Tibial nerve (tissue), 3 donors: ENCODE results near the gene IL20.

Source experiments
- POLR2A ChIP-seq, 2 donors: fragments of 450-650 bp; IDR thresholded peaks; one replicate each; pipeline ENCODE4 v1.6.1; 2017; ENCODE audit warnings: antibody characterized with exemption in 2 of 2, mild to moderate bottlenecking in 2 of 2, moderate library complexity in 2 of 2
- TF ChIP-seq, protein P1 (sequence below), 5 experiments: fragments of 200-600 bp in 3 of 5; fragments of 450-650 bp in 2 of 5; sonication (generic) in 3 of 5; IDR thresholded peaks; one replicate each; pipeline ENCODE4 v1.5.1; 2016 to 2019; ENCODE audit warnings: antibody characterized with exemption in 5 of 5, mild to moderate bottlenecking in 3 of 5, moderate library complexity in 2 of 5

DNA sequence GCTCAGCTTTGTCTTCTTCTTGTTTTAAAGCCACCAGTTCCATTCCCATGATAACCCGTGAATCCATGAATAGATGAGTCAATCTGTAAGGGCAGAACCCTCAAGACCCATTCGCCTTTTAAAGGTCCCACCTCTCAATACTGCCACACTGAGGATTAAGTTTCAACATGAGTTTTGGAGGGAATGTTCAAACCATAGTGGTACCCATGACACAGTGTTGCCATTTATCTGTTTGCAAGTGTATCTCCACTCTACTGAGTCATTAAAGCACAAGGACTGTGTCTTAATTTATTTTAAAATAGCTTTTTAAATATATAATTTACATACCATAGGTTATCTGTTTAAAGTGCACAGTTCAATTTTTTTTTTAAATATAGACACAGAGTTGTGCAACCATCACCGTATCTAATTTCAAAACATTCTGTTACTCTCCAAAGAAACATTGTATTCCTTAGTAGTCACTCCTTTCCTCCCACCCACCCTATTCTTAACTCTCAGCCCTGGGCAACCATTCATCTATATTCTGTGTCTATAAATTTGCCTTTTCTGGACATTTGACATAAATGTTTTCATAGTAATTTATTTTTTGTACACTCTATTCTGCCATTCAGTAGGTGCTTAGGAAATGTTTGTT lies 27.0 kb downstream of the IL20 start:
- TF ChIP-seq, protein P1, sequence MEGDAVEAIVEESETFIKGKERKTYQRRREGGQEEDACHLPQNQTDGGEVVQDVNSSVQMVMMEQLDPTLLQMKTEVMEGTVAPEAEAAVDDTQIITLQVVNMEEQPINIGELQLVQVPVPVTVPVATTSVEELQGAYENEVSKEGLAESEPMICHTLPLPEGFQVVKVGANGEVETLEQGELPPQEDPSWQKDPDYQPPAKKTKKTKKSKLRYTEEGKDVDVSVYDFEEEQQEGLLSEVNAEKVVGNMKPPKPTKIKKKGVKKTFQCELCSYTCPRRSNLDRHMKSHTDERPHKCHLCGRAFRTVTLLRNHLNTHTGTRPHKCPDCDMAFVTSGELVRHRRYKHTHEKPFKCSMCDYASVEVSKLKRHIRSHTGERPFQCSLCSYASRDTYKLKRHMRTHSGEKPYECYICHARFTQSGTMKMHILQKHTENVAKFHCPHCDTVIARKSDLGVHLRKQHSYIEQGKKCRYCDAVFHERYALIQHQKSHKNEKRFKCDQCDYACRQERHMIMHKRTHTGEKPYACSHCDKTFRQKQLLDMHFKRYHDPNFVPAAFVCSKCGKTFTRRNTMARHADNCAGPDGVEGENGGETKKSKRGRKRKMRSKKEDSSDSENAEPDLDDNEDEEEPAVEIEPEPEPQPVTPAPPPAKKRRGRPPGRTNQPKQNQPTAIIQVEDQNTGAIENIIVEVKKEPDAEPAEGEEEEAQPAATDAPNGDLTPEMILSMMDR (IDR thresholded peaks at IDR 0.05) = no peak
- no peak for TF ChIP-seq POLR2A (IDR thresholded peaks at IDR 0.05)
